HepG2 (cell line): ENCODE results near the gene RPRML. TPM values are rescaled to one million over a fixed set of nuclear protein-coding genes. Genes with fewer than 3 reads are reported as not detected.

ENCODE experiments used
- CHD2 ChIP-seq: IDR thresholded peaks from 2 replicates; pipeline ENCODE4 v1.6.1; 2011; ENCODE audit warnings: low read depth, low read length, improper control_type of control experiment
- HMG20B ChIP-seq: conservative IDR thresholded peaks from 2 replicates; pipeline ENCODE4 v1.6.1; 2016; ENCODE audit warnings: missing genetic modification reagents, missing compliant biosample characterization
- JUND ChIP-seq: sonication (generic); formaldehyde crosslinking; IDR thresholded peaks from 2 replicates; pipeline ENCODE4 v1.8.0; 2022; ENCODE audit warnings: mild to moderate bottlenecking, missing genetic modification reagents
- KAT8 ChIP-seq: IDR thresholded peaks from 2 replicates; pipeline ENCODE4 v1.6.1; 2016; ENCODE audit warnings: missing genetic modification reagents, missing compliant biosample characterization
- MIER3 ChIP-seq: IDR thresholded peaks from 2 replicates; pipeline ENCODE4 v1.6.1; 2016; ENCODE audit warnings: missing compliant biosample characterization, borderline replicate concordance
- NAIF1 ChIP-seq: sonication (generic); formaldehyde crosslinking; IDR thresholded peaks from 2 replicates; pipeline ENCODE4 v1.5.0; 2020; ENCODE audit warnings: mild to moderate bottlenecking, missing genetic modification reagents, borderline replicate concordance
- NFYC ChIP-seq: IDR thresholded peaks from 2 replicates; pipeline ENCODE4 v1.6.1; 2016; ENCODE audit warnings: missing genetic modification reagents, missing compliant biosample characterization
- NPAS2 ChIP-seq: sonication (generic); formaldehyde crosslinking; IDR thresholded peaks from 2 replicates; pipeline ENCODE4 v1.8.0; 2022; ENCODE audit warnings: mild to moderate bottlenecking, missing genetic modification reagents, borderline replicate concordance
- PHF8 ChIP-seq: sonication (generic); formaldehyde crosslinking; IDR thresholded peaks from 2 replicates; pipeline ENCODE4 v1.5.0; 2020; ENCODE audit warnings: missing genetic modification reagents
- RARA ChIP-seq: IDR thresholded peaks from 2 replicates; pipeline ENCODE4 v1.6.1; 2016; ENCODE audit warnings: missing genetic modification reagents, missing compliant biosample characterization
- ZBTB20 ChIP-seq: sonication (generic); formaldehyde crosslinking; IDR thresholded peaks from 2 replicates; pipeline ENCODE4 v1.8.1; 2023; ENCODE audit warnings: missing genetic modification reagents, low read depth, mild to moderate bottlenecking, borderline replicate concordance
- ZFP1 ChIP-seq: IDR thresholded peaks from 2 replicates; pipeline ENCODE4 v1.6.1; 2016
- ZNF12 ChIP-seq: sonication (generic); formaldehyde crosslinking; IDR thresholded peaks from 2 replicates; pipeline ENCODE4 v1.5.0; 2020; ENCODE audit warnings: missing genetic modification reagents
- ZNF160 ChIP-seq: sonication (generic); formaldehyde crosslinking; IDR thresholded peaks from 2 replicates; pipeline ENCODE4 v1.8.0; 2022; ENCODE audit warnings: mild to moderate bottlenecking, inconsistent platforms, missing genetic modification reagents
- ZNF333 ChIP-seq: sonication (generic); formaldehyde crosslinking; IDR thresholded peaks from 2 replicates; pipeline ENCODE4 v1.4.0; 2020; ENCODE audit warnings: mild to moderate bottlenecking, missing genetic modification reagents, borderline replicate concordance
- ZNF557 ChIP-seq: sonication (generic); formaldehyde crosslinking; IDR thresholded peaks from 2 replicates; pipeline ENCODE4 v1.4.0; 2020; ENCODE audit warnings: missing genetic modification reagents
- ZNF703 ChIP-seq: sonication (generic); formaldehyde crosslinking; IDR thresholded peaks from 2 replicates; pipeline ENCODE4 v1.5.1; 2020; ENCODE audit warnings: missing genetic modification reagents, mild to moderate bottlenecking, moderate library complexity, borderline replicate concordance
- ZNF773 ChIP-seq: sonication (generic); formaldehyde crosslinking; IDR thresholded peaks from 2 replicates; pipeline ENCODE4 v1.4.0; 2020; ENCODE audit warnings: missing genetic modification reagents, borderline replicate concordance
- polyA plus RNA-seq, 8 experiments: library from polyadenylated mRNA; depleted of rRNA in 3 of 8; stranded (reverse) in 7 of 8; unstranded in 1 of 8; fragments of >200 nt; fragmentation: Illumina TruSeq in 4 of 8; extraction: Trizol in 4 of 8; gene quantifications; 2 replicates each; pipeline versions ENCODE4 v1.2.1 to v1.2.3, GENCODE V29; 2011 to 2016; ENCODE audit warnings: low read depth in 4 of 8, missing spikeins in 1 of 8, mixed read lengths in 1 of 8; ENCODE audit not compliant: insufficient read depth in 1 of 8
- total RNA-seq, 5 experiments: library from RNA; depleted of rRNA; stranded (reverse); fragments of >200 nt; fragmentation: Illumina TruSeq; extraction: Trizol; gene quantifications; 2 replicates each; pipeline ENCODE4 v1.2.3, GENCODE V29; 2016; ENCODE audit warnings: low read depth in 1 of 5
- TF ChIP-seq, protein P1 (sequence below): sonication (generic); formaldehyde crosslinking; IDR thresholded peaks from 2 replicates; pipeline ENCODE4 v1.5.0; 2020; ENCODE audit warnings: mild to moderate bottlenecking, missing genetic modification reagents
- TF ChIP-seq, protein P2 (sequence below): sonication (generic); formaldehyde crosslinking; conservative IDR thresholded peaks from 2 replicates; pipeline ENCODE4 v1.4.0; 2020; ENCODE audit warnings: mild to moderate bottlenecking, missing genetic modification reagents, moderate library complexity
- TF ChIP-seq, protein P3 (sequence below): sonication (generic); formaldehyde crosslinking; IDR thresholded peaks from 2 replicates; pipeline ENCODE4 v1.8.0; 2022; ENCODE audit warnings: mild to moderate bottlenecking, missing genetic modification reagents, moderate library complexity
- TF ChIP-seq, protein P4 (sequence below): sonication (generic); formaldehyde crosslinking; IDR thresholded peaks from 2 replicates; pipeline ENCODE4 v1.5.1; 2020; ENCODE audit warnings: missing genetic modification reagents, mild to moderate bottlenecking, borderline replicate concordance

Gene RPRML
- total and polyA plus RNA-seq, 2 of the 13 experiments (the other 11 are each of a cell fraction or from before 2014, with no cell fraction given): not detected

DNA sequence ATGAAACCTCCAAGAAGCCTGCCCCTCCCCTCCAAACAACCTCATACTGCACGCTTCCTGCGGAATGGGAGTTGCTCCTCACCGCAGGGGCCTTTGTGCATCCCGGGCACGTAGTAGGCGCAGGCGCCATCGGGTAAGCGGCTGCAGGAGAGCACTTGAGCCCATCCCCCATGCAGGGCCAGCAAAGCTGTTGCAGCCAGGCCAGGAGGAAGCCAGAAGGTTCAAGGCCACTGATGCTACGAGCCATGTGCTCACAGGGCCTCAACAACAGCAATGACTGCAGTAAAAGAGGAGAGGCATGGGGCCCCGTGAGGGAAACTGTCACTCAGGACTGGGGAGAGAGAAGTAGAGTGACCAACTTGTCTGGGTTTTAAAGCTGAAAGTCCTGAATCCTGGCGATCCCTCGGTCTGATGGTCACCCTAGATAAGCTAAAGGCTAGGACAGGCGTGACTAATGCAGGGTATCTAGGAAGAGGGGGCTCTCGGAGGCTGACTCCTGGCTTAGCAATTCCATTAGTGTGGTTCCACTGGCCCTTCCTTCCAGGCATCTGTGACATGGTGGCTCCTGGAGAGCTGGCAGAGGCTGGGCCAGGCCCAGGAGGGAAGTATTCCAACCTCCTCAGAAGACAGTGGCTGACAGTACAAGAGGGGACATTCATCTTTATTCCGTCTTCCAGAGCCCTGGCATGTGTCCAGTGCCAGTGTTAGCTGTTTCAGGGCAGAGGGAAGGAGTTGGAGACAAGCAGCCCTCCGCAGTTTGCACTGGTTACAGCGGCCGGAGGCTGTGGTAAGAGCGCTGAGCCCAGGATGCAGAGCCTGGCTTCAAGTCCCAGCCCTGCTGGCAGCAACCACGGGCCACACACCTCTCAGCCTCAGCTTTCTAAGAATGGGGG lies 35.3 kb downstream of the RPRML start (continued):
- peak; percentile 92; the same call in 1 of the 2 replicates for TF ChIP-seq MIER3 (CRISPR knock-in tag)
- TF ChIP-seq, protein P1, sequence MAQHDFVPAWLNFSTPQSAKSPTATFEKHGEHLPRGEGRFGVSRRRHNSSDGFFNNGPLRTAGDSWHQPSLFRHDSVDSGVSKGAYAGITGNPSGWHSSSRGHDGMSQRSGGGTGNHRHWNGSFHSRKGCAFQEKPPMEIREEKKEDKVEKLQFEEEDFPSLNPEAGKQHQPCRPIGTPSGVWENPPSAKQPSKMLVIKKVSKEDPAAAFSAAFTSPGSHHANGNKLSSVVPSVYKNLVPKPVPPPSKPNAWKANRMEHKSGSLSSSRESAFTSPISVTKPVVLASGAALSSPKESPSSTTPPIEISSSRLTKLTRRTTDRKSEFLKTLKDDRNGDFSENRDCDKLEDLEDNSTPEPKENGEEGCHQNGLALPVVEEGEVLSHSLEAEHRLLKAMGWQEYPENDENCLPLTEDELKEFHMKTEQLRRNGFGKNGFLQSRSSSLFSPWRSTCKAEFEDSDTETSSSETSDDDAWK (CRISPR knock-in tag): no peak
- TF ChIP-seq ZBTB20: peak; percentile 89; the same call in 1 of the 2 replicates
- peak; percentile 53 for TF ChIP-seq NFYC (CRISPR knock-in tag)
- TF ChIP-seq NPAS2 (CRISPR knock-in tag): peak; percentile 83; the same call in 1 of the 2 replicates
- peak; percentile 73; the same call in 1 of the 2 replicates for TF ChIP-seq CHD2
- TF ChIP-seq ZFP1 (CRISPR knock-in tag): peak; percentile 89; the same call in 1 of the 2 replicates
- peak; percentile 92 for TF ChIP-seq KAT8 (CRISPR knock-in tag)
- TF ChIP-seq ZNF333: no peak; the same call in 1 of the 2 replicates
- TF ChIP-seq ZNF773 (CRISPR knock-in tag): peak; percentile 45; the same call in 1 of the 2 replicates
- TF ChIP-seq, protein P2, sequence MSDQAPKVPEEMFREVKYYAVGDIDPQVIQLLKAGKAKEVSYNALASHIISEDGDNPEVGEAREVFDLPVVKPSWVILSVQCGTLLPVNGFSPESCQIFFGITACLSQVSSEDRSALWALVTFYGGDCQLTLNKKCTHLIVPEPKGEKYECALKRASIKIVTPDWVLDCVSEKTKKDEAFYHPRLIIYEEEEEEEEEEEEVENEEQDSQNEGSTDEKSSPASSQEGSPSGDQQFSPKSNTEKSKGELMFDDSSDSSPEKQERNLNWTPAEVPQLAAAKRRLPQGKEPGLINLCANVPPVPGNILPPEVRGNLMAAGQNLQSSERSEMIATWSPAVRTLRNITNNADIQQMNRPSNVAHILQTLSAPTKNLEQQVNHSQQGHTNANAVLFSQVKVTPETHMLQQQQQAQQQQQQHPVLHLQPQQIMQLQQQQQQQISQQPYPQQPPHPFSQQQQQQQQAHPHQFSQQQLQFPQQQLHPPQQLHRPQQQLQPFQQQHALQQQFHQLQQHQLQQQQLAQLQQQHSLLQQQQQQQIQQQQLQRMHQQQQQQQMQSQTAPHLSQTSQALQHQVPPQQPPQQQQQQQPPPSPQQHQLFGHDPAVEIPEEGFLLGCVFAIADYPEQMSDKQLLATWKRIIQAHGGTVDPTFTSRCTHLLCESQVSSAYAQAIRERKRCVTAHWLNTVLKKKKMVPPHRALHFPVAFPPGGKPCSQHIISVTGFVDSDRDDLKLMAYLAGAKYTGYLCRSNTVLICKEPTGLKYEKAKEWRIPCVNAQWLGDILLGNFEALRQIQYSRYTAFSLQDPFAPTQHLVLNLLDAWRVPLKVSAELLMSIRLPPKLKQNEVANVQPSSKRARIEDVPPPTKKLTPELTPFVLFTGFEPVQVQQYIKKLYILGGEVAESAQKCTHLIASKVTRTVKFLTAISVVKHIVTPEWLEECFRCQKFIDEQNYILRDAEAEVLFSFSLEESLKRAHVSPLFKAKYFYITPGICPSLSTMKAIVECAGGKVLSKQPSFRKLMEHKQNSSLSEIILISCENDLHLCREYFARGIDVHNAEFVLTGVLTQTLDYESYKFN (CRISPR knock-in tag): peak; percentile 98
- TF ChIP-seq, protein P3, sequence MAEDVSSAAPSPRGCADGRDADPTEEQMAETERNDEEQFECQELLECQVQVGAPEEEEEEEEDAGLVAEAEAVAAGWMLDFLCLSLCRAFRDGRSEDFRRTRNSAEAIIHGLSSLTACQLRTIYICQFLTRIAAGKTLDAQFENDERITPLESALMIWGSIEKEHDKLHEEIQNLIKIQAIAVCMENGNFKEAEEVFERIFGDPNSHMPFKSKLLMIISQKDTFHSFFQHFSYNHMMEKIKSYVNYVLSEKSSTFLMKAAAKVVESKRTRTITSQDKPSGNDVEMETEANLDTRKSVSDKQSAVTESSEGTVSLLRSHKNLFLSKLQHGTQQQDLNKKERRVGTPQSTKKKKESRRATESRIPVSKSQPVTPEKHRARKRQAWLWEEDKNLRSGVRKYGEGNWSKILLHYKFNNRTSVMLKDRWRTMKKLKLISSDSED: no peak
- TF ChIP-seq ZNF703: no peak
- TF ChIP-seq, protein P4, sequence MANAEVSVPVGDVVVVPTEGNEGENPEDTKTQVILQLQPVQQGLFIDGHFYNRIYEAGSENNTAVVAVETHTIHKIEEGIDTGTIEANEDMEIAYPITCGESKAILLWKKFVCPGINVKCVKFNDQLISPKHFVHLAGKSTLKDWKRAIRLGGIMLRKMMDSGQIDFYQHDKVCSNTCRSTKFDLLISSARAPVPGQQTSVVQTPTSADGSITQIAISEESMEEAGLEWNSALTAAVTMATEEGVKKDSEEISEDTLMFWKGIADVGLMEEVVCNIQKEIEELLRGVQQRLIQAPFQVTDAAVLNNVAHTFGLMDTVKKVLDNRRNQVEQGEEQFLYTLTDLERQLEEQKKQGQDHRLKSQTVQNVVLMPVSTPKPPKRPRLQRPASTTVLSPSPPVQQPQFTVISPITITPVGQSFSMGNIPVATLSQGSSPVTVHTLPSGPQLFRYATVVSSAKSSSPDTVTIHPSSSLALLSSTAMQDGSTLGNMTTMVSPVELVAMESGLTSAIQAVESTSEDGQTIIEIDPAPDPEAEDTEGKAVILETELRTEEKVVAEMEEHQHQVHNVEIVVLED (CRISPR knock-in tag): peak; percentile 58
- 0 out of 2 replicates have a peak, but pooled peaks have one; percentile 66 for TF ChIP-seq JUND
- peak; percentile 77 for TF ChIP-seq ZNF160 (CRISPR knock-in tag)
- peak; percentile 98 for TF ChIP-seq RARA (CRISPR knock-in tag)
- peak; percentile 87 for TF ChIP-seq ZNF12 (CRISPR knock-in tag)
- peak; percentile 97 for TF ChIP-seq NAIF1 (CRISPR knock-in tag)
- peak; percentile 96 for TF ChIP-seq ZNF557 (CRISPR knock-in tag)
- peak; percentile 47; the same call in 1 of the 2 replicates for TF ChIP-seq PHF8 (CRISPR knock-in tag)
- peak; percentile 54; the same call in 1 of the 2 replicates for TF ChIP-seq HMG20B
